ENCODE measurements around the gene ZMYM4.

The ZMYM4 gene

DNA sequence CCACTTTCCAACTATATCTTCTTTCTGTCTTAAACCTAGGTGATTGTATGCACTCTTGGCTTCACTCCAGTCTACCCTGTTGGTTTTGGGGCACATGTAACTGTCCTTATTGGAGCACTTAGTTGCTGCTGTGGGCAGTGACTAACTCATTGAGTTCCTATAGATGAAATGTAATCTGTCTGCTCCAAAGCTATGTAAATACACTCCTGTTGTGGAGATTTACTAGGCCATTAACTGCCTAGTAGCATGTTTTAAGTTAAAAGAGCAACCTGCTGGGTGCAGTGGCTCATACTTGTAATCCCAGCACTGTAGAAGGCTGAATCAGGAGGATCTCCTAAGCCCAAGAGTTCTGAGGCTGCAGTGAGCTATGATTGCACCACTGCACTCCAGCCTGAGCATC is 137.6 kb downstream of the ZMYM4 start:
- DNase-seq (ENCODE audit: low spot score): no peak

DNA sequence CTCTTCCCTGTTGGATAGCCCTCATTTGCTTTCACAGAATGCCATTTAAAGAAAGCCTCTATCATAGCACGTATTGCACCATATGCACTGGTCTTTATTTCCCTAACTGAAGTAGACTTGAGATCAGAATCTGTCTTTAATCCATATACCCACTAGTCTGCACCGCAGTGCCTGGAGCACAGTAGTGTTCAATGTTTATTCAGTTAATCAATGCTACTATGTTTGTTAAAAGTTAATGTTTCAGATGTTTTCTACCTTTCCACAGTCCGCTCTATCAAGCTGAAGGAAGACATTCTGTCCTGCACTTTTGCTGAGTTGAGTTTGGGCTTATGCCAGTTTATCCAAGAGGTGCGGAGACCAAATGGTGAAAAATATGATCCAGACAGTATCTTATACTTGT is 139.2 kb downstream of the ZMYM4 start:
- no peak for DNase-seq (ENCODE audit: low spot score)

DNA sequence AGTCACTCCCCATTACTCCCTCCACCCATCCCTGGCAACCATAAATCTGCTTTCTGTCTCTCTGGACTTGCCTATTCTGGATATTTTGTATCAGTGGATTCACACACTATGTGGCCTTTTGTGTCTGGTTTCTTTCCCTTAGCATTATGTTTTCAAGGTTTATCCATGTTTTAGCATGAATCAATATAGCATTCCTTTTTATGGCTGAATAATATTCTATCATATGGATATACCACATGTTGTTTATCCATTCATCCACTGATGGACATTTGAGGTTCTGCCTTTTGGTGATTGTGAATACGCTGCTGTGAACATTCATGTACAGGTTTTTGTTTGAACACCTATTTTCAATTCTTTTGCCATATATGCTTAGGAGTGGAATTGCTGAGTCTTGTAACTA is 140.4 kb downstream of the ZMYM4 start:
- no peak for DNase-seq (ENCODE audit: low spot score)

GRCh38 chr1:35426097-35426586 is 157.6 kb downstream of the ZMYM4 start:
- no peak for DNase-seq (ENCODE audit: low spot score)

DNA sequence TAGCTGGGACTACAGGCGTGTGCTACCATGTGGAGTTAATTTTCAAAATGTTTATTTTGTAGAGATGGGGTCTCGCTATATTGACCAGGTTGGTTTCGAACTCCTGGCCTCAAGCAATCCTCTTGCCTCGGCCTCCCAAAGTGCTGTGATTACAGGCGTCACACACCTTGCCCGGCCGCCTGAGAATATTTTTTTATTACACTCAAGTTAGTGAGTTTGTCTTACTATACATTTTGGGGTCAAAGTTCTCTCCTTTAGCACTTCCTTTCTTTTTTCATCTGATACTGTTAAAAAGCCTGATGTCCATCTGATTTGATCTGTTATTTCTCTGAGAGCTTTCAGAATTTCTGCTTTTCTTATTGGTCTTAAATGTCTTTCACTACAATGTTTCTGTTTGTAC is 159.9 kb downstream of the ZMYM4 start:
- DNase-seq (ENCODE audit: low spot score): no peak

- DNase-seq (ENCODE audit: low spot score): no peak
Measured at GRCh38 chr1:35430762-35431161, 162.3 kb downstream of the ZMYM4 start.

DNA sequence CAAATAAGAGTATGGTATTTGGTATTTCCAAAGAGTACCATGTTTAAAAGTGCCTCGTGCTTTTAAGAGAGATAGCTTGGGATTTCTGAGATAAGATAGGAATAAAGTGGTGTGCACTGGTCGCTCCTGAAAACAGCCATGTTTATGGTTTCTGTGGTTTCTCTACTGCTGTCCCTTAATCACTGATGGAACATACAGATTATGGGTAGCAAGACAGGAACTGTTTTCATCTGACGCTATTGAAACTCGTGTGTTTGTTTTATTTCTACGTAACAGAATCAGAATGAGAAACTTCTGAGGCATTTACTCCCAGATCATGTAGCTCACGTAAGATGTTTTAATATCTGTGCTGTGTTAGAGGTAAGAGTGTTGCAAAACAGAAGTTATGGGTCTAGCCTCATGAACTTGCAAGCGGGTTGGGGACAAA is 162.7 kb downstream of the ZMYM4 start:
- DNase-seq (ENCODE audit: low spot score): no peak

GRCh38 chr1:35432231-35432630 is 163.7 kb downstream of the ZMYM4 start:
- no peak for DNase-seq (ENCODE audit: low spot score)

DNA sequence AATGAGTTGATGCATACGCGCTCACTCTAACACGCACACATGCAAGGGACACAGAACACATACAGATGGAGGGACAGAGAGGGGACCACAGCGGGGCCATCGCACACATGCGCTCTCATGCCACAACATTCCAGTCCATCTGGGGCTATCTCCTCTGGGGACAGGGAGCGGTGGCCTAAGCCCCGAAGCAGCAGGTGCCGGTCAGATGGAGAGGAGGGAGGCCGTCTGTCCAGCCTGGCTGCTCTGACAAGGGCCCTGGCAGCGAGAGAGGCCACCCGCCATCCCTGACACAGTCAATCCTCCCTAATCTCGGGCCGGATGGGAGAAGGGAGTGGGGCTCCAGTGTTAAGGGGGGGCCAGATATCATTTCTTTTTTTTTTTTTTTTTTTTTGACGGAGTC is 165.2 kb downstream of the ZMYM4 start:
- DNase-seq (ENCODE audit: low spot score): no peak

- no peak for DNase-seq (ENCODE audit: low spot score)
Measured at GRCh38 chr1:35434703-35435102, 166.2 kb downstream of the ZMYM4 start.

DNA sequence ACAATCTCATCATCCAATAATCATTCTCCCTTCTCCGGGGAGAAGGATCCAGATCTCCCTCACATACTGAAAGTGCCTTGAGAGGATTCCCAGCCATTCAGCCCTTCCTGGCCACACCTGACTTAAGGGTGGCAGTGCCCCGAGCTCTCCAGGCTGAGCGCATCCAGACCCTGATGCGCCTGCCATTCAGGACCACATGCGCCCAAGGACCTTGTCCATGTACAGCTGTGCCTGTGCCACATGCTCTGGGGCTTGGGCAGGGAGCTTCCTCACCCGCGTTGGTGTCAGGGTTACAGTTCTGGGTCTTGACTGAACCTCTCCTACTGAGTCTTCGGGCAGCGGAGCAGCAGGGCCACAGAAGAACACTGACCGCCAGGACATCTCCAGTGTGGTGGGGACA is 167.6 kb downstream of the ZMYM4 start:
- no peak for DNase-seq (ENCODE audit: low spot score)

- no peak for DNase-seq (ENCODE audit: low spot score)
Measured at GRCh38 chr1:35437200-35437599, 168.7 kb downstream of the ZMYM4 start.

DNA sequence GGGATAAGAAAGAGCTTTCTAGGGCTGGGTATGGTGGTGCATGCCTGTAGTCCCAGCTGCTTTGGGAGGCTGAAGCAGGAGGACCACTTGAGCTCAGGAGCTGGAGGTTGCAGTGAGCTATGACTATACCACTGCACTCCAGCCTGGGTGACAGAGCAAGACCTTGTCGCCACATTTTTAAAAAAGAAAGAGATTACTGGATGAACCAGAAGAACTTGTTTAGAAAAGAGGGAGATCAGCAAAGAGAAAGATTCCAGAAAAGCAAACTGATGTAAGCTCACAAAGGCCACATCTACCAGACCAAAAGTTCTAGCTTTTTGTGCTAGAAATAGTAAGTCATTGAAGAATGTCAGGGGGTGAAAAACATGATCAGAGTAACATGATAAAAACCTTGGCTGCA is 171.1 kb downstream of the ZMYM4 start:
- DNase-seq (ENCODE audit: low spot score): no peak

GRCh38 chr1:35441926-35442579 is 173.5 kb downstream of the ZMYM4 start:
- no peak for DNase-seq (ENCODE audit: low spot score)

GRCh38 chr1:35442734-35443133 is 174.2 kb downstream of the ZMYM4 start:
- DNase-seq (ENCODE audit: low spot score): no peak

DNA sequence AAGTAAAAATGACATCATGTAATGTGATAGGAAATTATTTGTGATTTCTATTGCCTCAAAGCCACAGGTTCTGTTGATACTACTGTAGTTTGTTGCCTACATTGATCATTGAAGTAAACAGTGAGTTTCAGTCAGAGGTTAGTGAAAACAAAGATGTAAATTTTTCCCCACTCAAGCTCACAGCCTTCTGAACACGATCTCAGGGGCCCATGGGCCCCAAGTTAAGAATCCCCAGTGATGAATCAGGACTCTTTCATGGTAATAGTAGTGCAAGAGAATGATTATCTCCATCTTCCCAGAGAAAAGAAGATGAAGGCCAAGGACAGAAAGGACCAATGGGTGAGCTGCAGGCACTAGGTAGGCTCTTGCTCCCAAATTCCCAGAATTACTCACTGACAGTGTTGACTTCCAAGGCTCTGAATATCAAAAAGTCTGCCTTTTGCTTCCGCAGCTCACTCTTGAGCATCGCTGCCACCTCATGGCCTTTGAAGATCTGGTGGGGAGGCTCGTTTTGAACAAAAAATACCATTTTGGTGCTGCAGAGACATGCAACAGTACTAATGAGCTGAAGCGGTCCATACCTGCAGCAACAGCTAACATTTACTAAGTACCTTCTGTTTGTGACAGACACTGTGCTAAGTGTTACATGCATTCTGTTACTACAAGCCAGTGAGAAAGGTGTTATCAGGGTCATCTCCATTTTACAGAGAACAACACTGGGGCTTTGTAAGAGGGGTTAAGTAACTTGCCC is 175.4 kb downstream of the ZMYM4 start:
- DNase-seq (ENCODE audit: low spot score): no peak

DNA sequence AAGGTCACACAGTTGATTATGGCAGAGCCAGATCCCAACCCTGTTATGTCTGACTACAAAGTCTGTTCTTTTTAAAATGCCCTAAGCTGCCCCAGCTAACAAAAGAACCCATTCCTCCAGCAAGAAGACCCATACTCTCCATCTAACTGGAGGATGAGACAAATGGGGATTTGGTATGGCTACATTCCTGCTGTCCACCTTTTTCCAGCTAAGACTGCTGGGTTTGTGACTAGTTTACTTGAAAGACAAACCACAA is 175.9 kb downstream of the ZMYM4 start:
- DNase-seq (ENCODE audit: low spot score): no peak

- DNase-seq (ENCODE audit: low spot score): no peak
Measured at GRCh38 chr1:35447278-35447677, 178.8 kb downstream of the ZMYM4 start.

DNA sequence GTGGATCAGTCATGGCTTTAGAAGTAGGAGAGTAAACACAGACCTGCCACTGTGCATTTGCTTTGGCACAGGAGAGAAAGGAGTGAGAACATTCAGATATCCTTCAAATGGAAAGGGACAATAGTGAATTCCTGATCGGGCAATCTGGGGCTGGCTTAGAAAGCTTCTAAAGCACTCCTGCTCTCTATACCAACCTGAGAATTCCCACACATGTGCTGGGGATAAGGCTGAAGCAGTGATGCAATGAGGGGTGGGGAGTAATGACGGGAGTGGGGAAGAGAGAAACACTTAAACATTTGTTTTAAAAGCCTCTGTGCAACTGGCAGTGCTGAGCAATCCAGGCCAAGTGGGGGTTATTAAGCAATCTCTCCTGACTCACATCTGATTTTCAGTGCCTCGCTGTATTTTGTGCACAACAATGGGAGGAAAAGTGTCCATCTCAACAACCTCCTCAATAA is 179.9 kb downstream of the ZMYM4 start:
- no peak for DNase-seq (ENCODE audit: low spot score)

DNA sequence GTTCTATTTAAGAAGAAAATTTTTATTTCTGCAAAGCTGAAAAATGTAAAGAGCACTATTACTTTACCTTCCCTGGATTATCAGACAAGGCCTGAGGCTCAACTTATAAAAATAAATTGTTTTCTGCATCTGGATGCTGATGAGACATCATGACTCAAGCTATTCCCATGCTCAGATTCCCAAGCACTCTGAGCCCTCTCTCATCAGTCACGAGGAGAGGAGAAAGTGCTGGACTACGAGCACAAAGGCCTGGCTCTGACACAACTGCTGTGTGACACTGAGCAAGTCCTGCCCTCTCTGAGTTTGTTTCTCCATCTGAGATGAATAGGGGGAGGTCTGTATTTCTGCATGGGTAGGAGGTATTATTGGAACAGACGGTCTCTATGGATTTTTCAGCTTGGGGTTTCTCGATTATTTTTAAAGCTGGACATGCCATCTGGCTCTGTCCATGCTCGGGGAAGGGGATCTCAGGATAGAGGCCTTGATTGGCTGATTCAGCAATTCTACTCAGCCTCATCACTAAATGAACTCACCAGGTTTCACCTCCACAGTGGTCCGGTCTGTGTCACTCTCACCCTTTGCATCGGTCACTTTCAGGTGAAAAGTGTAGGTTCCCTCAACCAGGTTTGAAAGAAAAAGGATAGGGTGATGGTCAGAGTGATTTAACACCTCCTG is 181.0 kb downstream of the ZMYM4 start:
- no peak for DNase-seq (ENCODE audit: low spot score)

GRCh38 chr1:35451125-35451528 is 182.6 kb downstream of the ZMYM4 start:
- peak; percentile 52 for DNase-seq (ENCODE audit: low spot score)

DNA sequence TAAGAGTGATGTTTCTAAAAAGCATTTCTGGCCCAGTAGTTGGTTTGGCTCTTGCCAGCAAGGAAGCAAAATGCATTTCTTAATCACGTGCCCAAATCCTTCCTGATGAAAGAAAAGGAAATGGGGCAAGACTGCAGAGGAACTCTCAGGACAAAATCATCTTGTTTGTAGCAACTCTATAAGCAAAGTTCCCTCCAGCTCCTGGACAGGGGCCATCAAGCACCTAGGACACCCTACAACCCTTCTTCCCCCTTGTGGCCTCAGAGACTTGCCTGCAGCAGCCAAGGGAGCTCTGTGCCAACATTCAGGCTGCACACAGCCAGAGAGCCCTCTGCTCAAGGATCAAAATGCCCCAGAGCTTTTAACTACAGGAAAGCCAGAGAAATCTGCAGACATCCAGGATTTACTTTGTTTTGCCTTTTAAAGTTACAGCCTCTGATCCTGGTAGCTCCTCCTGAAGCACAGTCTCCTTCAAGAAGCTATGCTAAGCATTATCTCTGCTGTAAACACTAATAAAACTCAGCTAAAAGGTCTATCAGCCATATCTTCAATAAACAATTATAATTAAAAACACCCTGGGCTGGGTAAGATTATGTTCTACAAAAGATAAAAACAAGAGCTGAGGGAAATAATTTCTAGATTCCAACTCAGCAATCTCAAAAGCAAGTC is 183.7 kb downstream of the ZMYM4 start:
- DNase-seq (ENCODE audit: low spot score): no peak

DNA sequence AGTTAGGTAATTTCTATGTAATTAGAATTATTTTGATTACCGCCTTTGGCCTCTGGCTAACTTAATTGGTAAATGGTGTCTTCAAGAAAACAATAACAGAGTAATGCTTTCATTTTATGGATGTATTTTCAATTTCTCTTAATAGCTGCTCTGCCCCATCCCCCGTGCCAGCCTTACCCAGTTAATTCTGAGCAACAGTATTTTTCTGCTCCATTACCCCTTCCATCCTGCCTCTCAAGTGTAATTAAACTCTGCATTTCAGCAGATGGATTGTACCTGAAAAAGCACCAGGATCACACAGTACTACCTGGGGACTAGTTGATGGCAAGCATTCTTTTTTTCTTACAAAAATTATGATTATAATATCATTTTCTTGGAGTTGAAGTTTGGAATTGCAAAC is 184.5 kb downstream of the ZMYM4 start:
- no peak for DNase-seq (ENCODE audit: low spot score)
